SKM-1 (cell line): ENCODE data around the gene TARM1.

Experiments
- DNase-seq: peaks from one replicate; lab custom pipeline; 2025; ENCODE audit not compliant: unreplicated experiment; lab: John Stamatoyannopoulos, UW

Gene TARM1

DNA sequence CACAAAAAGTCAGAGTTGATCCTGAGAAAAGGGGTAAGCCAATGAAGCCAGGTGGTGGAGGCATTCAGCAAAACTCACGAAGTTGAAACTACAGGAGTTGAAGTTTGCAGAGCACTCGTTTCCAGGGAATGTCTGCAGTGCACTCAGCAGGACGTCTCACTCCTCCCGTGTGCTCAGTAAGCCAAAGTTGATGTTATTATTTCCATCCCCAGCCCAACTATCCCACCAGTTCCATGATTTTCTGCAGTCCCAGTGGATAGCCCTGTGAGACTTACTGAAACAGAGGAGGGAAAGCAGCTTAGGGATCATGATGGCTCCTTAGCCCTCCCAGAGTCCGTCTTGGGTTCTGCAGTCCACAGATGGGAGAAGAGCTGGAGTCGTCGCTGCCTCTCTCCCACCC, at the start of gene TARM1:
TARM1 (minus strand) TSS at position 334 of the 400 bp plus-strand sequence; CDS start at position 309, 25 bp downstream.
- DNase-seq = no peak

DNA sequence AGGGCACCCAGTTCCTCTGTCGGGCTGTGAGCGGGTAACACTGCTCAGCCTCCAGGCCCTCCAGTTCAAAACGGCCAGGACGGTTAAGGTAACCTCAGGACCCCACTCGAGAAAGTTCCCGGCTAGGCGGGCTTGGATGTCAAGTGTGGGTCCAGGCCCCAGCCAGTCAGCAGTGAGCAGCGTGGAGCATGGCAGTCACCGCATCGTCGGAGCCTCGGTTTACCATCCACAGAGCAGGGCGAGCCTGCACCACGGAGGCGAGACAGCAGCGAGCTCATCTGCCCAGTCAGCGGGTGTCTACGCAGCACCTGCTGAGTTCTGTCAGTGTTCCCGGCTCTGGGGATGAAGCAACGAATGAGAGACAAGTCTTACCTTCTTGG, 48.4 kb upstream of the TARM1 start:
- DNase-seq = no peak

DNA sequence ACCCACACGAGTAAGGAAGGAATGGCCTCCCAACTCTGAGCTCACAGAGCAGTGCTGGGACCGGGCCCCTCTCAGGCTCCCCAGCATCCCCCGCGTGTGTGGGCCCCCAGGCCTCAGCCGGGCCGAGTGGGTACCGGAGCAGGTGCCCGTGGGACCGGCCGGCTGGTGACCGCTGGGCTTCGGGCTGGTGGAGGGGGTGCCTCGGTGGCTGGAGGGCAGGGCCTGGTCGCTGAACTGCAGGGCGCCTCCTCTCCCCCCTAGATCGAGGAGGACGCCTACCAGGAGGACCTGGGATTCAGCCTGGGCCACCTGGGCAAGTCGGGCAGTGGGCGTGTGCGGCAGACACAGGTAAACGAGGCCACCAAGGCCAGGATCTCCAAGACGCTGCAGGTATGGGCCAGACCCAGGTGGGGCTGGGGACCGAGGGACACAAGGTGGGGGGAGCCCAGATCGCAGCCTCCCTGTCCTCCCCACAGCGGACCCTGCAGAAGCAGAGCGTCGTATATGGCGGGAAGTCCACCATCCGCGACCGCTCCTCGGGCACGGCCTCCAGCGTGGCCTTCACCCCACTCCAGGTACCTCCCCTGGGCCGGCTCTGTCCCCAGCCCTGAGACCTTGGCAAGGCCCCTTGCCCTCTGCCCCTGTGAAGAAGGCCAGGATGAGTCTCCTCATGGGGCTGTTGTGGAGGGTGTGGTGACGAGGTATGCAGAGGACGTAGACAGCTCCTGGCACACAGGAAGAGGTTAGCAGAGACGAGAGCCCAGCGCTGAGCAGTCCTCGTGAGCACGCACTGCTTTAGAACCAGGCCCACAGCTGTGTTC, 47.8 kb upstream of the TARM1 start:
- DNase-seq = no peak

DNA sequence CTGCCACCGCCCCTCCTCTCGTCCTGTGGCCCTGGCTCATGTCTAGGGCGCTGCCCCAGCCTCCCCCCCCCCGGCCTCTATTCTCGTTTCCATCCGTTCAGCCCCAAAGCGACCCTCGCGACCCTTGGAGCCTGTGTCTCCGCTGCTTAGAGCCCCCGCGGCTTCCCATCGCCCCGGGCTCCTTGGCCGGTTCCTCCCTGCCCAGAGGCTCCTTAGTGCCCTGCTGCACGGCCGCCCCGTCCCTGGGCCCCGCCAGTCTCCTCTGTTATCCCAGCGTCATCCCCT, 47.2 kb upstream of the TARM1 start:
- no peak for DNase-seq

DNA sequence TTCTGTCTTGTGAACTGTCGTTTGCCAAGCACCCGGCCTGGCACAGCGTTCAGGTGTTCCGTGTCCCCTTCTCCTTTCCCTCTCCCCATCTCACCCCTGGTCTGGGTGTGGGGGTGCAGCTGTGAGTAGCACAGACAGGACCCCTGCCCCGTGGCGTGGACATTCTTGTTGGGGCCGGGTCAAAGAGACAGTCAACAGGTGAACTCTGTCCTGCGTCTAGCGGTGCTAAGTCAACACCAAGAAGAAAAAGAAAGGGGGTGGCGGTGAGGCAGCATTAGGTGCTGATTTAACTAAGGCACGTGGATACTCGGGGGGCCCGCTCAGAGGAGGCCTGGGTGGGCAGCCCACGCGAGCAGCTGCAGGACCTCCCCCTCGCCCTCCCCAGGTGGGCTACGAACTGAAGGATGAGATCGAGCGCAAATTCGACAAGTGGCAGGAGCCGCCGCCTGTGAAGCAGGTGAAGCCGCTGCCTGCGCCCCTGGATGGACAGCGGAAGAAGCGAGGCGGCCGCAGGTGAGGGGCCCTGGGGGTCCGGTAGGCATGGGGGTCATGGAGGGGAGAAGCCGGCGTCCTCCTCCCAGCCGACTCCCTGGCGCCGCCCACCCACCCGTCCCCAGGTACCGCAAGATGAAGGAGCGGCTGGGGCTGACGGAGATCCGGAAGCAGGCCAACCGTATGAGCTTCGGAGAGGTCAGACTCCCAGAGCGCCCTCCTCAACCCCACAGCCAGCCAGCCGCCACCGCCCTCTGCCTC, 46.7 kb upstream of the TARM1 start:
- no peak for DNase-seq

DNA sequence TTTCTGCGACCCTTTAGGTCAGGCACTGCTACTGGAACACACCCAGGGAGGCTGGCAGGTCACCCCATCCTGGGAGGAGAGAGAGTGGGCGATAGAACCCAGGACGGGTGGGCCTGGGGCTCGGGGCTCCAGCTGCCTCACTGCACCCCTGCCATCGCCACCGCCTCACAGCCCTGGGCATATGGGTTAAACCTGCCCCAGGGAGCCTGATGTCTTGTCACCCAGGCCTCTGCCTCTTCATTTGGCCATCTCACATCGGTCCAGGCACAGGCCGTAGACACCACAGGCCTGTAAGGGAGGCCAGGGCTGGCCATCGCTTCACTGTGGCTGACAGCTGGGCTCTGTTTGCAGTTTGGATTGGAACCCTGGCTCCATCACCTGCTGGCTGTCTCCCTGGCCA, 44.5 kb upstream of the TARM1 start:
- no peak for DNase-seq

DNA sequence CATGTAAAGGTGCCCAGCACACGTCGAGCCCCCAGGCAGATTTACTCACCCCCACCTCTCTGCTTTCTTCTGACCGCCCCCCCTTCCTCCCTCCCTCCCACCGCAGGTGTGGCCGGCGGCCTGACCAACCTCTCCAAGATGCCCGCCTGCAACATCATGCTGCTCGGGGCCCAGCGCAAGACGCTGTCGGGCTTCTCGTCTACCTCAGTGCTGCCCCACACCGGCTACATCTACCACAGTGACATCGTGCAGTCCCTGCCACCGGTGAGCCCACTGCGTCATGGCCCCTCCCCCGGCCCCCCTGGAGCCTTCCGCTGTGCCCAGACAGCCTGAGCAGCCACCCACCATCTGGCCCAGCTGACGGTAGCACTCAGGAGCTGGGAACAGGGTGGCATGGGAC, 43.2 kb upstream of the TARM1 start:
- no peak for DNase-seq

DNA sequence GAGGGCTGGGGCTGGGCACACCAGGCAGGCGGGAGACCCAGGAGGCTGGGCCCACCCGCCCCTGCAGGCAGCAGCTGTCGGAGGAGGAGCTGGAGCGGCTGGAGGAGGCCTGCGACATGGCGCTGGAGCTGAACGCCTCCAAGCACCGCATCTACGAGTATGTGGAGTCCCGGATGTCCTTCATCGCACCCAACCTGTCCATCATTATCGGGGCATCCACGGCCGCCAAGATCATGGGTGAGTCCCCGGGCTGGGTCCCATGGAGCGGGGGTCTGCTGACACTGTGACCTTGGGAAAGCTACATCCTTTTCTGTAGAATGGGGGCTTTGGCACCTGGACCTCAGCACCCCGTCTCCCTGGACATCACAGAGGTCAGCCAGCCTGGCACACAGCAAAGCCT, 42.5 kb upstream of the TARM1 start:
- DNase-seq = no peak

DNA sequence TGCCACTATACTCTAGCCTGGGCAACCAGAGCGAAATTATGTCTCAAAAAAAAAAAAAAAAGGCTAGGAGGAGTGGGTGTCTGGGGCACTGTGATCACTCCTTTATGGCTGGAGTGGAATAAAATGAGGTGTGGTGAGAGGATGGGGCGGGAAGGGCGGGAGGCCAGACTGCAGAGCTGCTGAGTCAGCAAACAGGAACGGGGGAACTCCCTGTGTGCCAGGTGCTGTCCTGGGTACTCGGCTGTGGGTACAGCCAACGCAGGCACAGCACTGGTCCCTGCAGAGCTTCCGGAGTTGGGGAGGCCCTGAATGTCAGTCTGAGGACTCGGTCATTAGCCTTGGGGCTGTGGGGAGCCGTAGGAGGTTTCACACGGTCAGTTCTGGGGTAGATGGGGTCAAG, 40.1 kb upstream of the TARM1 start:
- DNase-seq = no peak

DNA sequence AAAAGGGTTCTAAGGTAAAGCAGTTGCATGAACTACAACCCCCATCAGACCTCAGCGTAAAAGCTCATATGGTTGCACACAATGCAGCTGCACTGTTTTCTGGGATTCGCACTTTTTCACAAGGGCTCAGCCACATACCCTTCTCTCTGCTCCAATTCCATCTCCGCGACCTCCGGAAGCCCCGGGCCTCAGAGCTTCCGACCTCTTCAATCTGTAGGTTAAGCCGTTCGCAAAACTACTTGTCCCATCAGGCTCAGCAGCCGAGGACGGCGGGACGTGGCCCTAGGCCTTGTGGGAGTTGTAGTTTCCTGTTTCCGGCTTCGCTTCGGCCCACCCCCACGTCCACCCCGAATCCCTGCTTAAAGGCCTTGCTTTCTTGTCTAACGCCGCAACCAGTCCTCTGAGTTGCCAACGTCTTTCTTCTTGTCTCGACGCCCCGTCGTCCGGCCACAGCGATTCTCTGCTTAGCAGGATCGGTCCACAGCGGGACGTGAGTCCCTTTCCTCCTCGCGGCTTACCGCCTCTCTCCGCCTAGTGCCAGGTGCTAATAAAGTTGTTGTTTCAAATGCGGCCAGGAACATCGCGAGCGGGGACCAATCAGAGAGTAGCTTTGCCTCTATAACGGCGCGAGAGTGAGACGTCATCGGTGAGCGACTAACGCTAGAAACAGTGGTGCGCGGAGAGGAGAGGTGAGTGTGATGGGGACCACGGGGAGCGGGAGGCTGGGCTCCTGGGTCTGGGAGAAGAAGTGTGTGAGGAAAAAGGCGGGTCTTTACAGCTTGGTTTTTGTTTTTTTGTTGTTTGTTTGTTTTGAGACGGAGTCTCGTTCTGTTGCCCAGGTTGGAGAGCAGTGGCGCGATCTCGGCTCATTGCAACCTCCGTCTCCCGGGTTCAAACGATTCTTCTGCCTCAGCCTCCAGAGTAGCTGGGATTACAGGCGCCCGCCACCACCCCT, 34.2 kb upstream of the TARM1 start, which contains the start of the genes PRPF31 and TFPT:
PRPF31 (plus strand) TSS at position 646 of the 955 bp plus-strand sequence. CDS start 2,525 bp downstream, outside the sequence.
TFPT (minus strand) TSS at position 549 of the 955 bp plus-strand sequence; CDS start at position 161, 388 bp downstream.
- peak; percentile 73 for DNase-seq

DNA sequence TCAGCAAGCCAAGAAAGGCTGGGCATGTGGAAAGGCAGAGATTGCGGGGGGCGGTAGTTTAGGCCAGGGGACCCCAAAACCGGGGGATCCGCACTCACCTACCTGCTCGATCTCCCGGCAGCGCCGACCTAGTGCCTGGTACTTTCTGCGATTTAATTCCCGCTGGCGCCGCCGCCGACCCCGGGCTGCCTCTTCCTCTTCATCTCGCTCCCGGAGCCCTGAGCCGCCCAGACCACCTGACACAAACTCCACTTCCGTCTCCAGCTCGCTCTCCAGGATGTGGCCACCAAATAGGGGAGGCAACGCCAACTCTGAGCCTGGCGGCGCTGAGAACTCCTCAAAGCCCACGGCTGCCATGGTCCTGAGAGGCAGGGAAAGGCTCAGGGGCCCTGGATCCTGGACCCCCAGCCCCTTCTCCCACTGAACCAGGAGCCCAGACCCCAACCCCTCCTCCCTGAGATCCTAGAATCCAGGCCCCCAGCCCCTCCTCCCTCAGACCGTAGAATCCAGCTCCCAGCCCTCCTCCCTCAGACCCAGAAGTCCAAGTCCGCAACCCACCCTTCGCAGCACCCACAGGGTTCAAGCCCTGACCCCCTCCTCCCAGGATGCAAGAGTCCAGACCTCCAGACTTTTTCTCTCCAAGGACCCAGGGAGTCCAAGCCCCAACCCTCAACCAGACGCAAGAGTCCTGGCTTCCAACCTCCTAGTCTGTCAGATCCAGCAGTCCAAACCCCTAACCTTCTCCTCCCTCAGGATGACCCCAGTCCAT, 33.4 kb upstream of the TARM1 start:
- no peak for DNase-seq

DNA sequence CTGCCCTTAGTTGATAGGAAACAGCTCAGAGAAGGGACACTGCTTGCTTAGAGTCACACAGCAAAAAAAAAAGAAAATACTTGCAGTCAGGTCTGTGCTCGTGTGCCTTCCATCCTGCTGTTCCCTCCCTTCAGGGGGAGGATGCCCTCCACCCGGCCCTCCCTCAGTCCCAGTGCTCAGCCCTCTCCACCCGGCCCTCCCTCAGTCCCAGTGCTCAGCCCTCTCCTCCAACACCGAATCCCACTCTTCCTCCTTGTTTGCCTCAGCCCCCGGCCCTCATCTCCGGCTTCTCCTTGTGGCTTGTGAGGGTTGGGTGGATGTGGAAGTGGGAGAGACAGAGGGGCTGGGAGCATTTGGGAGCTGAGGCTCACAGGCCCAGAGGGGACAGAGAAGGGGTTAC, 28.5 kb upstream of the TARM1 start:
- DNase-seq = no peak

DNA sequence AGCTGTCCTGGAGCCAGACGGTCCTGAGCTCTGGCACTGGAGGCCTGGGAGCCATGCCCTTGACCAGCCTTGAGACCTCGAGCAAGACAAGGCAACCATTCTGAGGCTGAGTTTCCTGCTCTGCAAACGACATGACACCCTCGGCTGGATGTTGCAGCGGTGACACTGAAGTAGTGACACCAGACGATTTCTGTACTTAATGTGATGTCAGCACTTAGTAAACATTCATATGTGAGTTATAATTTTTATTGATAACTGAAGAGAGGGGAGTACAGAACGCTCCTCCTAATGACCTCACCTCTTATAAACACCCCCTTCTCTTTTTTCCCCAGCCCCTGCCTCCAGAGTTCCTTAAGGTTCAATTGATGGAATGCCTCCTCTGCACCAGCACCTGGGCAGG, 27.3 kb upstream of the TARM1 start:
- no peak for DNase-seq

DNA sequence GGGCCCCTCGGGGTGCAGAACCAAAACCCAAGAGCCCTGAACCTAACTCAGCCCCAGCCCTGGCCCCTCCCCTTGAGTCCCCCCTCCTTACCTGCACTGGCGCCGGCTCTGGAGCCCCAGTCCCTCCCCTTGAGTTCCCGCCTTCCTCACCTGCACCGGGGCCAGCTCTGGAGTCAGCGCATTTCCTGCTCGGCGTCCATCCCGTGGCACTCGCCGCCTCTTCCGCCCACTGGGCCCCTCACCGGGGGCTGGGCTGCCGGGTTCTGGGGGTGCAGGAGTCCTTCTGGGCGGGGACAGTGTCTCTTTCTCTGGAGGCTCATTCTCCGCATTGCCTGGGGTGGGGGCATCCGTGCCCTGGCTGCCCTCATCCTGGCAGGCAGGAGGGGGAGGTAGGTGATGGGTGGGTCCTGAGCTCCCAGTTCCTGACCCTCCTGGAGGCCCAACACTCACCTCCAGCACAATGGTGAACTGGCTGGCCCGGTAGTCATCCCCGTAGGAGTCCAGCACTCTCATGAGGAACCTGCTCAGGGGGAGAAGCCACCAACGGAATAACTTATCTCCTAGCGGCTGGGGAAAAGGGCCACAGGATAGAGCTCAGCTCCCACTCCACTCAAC, 26.8 kb upstream of the TARM1 start:
- no peak for DNase-seq

DNA sequence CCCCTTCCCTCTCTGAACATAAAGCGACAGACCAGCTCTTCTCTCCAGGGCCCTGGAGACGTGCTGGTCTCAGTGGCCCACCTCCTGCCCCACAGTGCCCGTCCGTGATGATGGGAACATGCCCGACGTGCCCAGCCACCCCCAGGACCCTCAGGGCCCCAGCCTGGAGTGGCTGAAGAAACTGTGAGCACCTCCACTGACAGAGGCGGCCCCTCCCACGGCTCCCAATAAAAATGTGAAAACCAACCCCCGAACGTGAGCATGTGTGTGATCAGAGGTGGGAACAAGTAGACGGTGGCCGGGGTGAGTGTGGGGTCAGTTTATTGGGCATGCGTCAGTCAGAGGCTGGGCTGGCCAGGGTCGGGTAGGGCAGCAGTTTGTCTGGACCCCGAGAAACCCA, 25.6 kb upstream of the TARM1 start:
- DNase-seq = no peak

DNA sequence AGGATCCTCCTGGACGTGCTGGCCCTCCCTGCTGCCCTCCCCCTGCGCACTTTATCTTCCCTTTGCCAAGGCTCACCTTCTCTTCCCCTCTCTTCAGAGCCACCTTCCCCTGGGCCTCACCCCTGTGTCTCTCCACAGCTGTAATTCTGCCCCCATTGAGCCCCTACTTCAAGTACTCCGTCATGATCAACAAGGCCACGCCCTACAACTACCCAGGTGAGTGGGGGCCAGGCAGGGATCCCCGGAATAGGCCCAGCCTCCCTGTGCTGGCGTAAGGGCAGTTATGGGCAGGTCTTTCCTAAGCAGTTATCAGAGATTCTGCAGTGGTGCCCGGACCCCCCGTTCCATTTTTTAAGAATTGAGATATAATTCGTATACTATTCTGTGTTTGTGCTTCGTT, 24.6 kb upstream of the TARM1 start:
- DNase-seq = no peak

DNA sequence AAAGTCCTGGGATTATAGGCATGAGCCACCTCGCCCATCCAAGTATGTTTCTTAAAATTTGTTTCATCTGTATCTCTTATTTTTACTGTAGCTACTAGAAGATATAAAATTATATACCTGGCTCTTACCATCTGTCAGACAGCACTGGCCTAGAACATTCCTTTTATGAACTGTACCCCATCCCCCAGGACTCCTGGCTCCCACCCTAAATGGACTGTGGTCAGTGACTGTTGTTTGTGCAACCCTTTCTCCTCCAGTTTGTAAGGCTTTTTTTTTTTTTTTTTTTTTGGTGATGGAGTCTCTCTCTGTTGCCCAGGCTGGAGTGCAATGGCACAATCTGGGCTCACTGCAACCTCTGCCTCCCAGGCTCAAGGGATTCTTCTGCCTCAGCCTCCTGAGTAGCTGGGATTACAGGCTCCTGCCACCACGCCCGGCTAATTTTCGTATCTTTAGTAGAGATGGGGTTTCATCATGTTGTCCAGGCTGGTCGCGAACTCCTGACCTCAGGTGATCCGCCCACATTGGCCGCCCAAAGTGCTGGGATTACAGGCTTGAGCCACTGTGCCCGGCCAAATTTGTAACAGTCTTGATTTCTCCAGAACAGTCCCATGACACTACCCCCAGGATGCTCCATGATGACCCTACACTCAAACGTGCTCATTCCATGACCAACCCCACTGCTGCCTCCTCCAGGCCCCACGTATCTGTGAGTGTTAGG, 24.0 kb upstream of the TARM1 start:
- DNase-seq = no peak

DNA sequence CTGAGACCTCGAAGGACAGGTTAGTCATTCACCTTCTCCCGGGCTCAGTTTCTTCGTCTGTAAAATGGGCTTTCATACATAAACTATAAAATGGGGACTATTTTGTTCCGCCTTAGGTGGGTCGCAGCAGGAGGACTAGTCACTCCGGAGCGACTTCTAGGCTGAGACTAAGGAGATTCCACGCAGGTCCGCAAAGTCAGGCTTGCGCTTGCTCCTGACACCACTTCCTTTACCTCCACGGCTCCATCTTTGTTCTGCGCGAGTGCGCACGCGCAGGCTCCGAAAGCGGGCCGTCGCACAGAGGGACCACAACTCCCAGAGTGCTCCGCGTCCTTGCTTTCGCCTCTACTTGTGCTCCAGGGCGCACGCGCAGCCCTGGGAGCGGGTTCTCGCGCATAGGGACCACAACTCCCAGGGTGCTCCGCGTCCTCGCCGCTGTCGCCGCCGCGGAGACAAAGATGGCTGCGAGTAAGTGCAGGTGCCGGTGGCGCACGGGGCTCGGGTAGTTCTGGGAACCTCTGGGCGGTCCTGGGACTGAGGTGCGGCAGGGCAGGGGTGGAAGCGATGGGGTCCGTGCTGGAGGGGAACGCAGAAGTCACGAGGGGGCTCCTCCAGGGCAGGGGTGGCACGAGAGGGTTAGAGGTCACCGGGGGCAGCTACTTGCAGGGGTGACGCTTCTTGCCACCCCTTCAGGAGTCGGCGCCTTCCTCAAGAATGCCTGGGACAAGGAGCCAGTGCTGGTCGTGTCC, 21.4 kb upstream of the TARM1 start, which contains the start of gene NDUFA3:
NDUFA3 (plus strand) TSS at position 435 of the 749 bp plus-strand sequence; CDS start at position 459, 24 bp downstream.
- peak; percentile 60 for DNase-seq

DNA sequence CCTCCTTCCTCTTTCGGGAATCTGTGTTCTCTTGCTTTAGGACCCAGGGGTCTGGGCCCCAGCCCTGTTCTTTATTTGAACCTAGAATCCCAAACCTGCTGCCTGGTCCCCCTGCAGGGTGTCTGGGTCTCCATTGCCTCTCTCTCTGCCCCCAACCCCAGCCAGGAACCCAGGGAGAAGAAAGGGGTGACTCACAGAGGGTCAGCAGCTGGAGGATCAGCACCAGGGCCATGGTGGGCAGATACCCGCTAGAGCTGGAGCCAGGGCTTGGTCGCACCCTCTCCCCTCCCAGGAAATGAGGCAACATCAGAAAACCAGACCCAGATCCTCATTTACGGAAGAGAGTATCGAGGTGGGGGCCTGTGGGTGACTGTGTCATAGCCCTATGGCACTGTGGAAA, 19.4 kb upstream of the TARM1 start, which contains the start of gene OSCAR:
OSCAR (minus strand) TSS at position 243 of the 400 bp plus-strand sequence; CDS start at position 232, 11 bp downstream.
- DNase-seq = peak; percentile 10
